HEK293 (cell line): Measurements from ENCODE around the gene CDKAL1.

Experiments
- BCL11A ChIP-seq: fragments of 450-650 bp; formaldehyde crosslinking; IDR thresholded peaks from 2 replicates; pipeline ENCODE4 v1.5.1; 2016; ENCODE audit warnings: low read depth, missing biosample characterization, missing genetic modification characterization
- KLF9 ChIP-seq: fragments of 450-650 bp; formaldehyde crosslinking; IDR thresholded peaks from 2 replicates; pipeline ENCODE4 v1.5.1; 2016; ENCODE audit warnings: missing biosample characterization, missing genetic modification characterization, low read depth
- ZNF324 ChIP-seq: fragments of 450-650 bp; formaldehyde crosslinking; IDR thresholded peaks from 2 replicates; pipeline ENCODE4 v1.5.1; 2016; ENCODE audit warnings: missing biosample characterization, missing genetic modification characterization
- ZNF571 ChIP-seq: fragments of 450-650 bp; formaldehyde crosslinking; IDR thresholded peaks from 2 replicates; pipeline ENCODE4 v1.5.0; 2017; ENCODE audit warnings: missing biosample characterization, missing genetic modification characterization
- ZNF785 ChIP-seq: fragments of 450-650 bp; formaldehyde crosslinking; IDR thresholded peaks from 2 replicates; pipeline ENCODE4 v1.5.1; 2016; ENCODE audit warnings: missing biosample characterization, missing genetic modification characterization
- TF ChIP-seq, protein P1 (sequence below): fragments of 450-650 bp; formaldehyde crosslinking; IDR thresholded peaks from 2 replicates; pipeline ENCODE4 v1.5.1; 2016; ENCODE audit warnings: missing biosample characterization, missing genetic modification characterization

DNA sequence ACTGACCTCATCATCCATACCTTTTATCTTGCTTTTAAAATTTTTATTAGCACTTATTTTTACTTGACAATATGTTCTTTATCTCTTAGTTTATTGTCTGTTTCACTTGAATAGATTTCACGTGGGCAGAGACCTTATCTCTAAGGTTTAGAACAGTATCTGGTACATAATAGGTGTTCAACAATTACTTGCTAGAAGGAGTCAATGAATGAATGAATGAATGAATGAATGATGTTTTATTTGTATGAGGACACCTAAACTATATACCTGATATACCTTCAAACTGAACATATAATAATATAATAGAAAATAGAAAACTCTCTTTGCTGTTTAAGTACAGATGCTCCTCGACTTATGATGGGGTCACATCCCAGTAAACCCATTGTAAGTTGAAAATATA, 412.6 kb downstream of the CDKAL1 start:
- TF ChIP-seq, protein P1, sequence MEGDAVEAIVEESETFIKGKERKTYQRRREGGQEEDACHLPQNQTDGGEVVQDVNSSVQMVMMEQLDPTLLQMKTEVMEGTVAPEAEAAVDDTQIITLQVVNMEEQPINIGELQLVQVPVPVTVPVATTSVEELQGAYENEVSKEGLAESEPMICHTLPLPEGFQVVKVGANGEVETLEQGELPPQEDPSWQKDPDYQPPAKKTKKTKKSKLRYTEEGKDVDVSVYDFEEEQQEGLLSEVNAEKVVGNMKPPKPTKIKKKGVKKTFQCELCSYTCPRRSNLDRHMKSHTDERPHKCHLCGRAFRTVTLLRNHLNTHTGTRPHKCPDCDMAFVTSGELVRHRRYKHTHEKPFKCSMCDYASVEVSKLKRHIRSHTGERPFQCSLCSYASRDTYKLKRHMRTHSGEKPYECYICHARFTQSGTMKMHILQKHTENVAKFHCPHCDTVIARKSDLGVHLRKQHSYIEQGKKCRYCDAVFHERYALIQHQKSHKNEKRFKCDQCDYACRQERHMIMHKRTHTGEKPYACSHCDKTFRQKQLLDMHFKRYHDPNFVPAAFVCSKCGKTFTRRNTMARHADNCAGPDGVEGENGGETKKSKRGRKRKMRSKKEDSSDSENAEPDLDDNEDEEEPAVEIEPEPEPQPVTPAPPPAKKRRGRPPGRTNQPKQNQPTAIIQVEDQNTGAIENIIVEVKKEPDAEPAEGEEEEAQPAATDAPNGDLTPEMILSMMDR (tag by site-specific recombination), result no peak
- TF ChIP-seq KLF9 (tag by site-specific recombination) (no peak), ZNF324 (tag by site-specific recombination) (no peak), ZNF571 (no peak), BCL11A (tag by site-specific recombination) (no peak), ZNF785 (tag by site-specific recombination) (no peak)
